HepG2 (cell line): ENCODE results near the gene NFXL1.

ENCODE experiments used
- CEBPB ChIP-seq: IDR thresholded peaks from 2 replicates; pipeline ENCODE4 v1.6.1; 2011; ENCODE audit warnings: low read depth, low read length, improper control_type of control experiment, borderline replicate concordance
- HDAC1 ChIP-seq: sonication (generic); formaldehyde crosslinking; IDR thresholded peaks from 2 replicates; pipeline ENCODE4 v1.5.1; 2020; ENCODE audit warnings: mild to moderate bottlenecking, missing genetic modification reagents
- MAX ChIP-seq: IDR thresholded peaks from 2 replicates; pipeline ENCODE4 v1.6.1; 2012; ENCODE audit warnings: inconsistent platforms
- NBN ChIP-seq: fragments of 450-650 bp; conservative IDR thresholded peaks from 2 replicates; pipeline ENCODE4 v1.6.1; 2017
- POLR2A ChIP-seq, 2 experiments: IDR thresholded peaks; 2 replicates each; pipeline ENCODE4 v1.6.1; 2011; ENCODE audit warnings: low read depth in 2 of 2, low read length in 2 of 2, mild to moderate bottlenecking in 1 of 2, moderate library complexity in 1 of 2; ENCODE audit not compliant: insufficient read depth in 1 of 2
- ZSCAN20 ChIP-seq: sonication (generic); formaldehyde crosslinking; IDR thresholded peaks from 2 replicates; pipeline ENCODE4 v1.4.0; 2020; ENCODE audit warnings: missing genetic modification reagents, mild to moderate bottlenecking, borderline replicate concordance
- TF ChIP-seq, protein P1 (sequence below): sonication (generic); formaldehyde crosslinking; conservative IDR thresholded peaks from 2 replicates; pipeline ENCODE4 v1.4.0; 2020; ENCODE audit warnings: missing genetic modification reagents
- TF ChIP-seq, protein P2 (sequence below): sonication (generic); formaldehyde crosslinking; IDR thresholded peaks from 2 replicates; pipeline ENCODE4 v1.4.0; 2020; ENCODE audit warnings: mild to moderate bottlenecking, missing genetic modification reagents
- TF ChIP-seq, protein P3 (sequence below): sonication (generic); formaldehyde crosslinking; IDR thresholded peaks from 2 replicates; pipeline ENCODE4 v1.8.1; 2023; ENCODE audit warnings: mild to moderate bottlenecking, missing genetic modification reagents, borderline replicate concordance
- TF ChIP-seq, protein P4 (sequence below): sonication (generic); formaldehyde crosslinking; IDR thresholded peaks from 2 replicates; pipeline ENCODE4 v1.8.1; 2022; ENCODE audit warnings: low read depth, mild to moderate bottlenecking, missing genetic modification reagents
- TF ChIP-seq, protein P5 (sequence below): IDR thresholded peaks from 2 replicates; pipeline ENCODE4 v1.6.1; 2016; ENCODE audit warnings: missing compliant biosample characterization, missing genetic modification reagents, borderline replicate concordance

- TF ChIP-seq, protein P1, sequence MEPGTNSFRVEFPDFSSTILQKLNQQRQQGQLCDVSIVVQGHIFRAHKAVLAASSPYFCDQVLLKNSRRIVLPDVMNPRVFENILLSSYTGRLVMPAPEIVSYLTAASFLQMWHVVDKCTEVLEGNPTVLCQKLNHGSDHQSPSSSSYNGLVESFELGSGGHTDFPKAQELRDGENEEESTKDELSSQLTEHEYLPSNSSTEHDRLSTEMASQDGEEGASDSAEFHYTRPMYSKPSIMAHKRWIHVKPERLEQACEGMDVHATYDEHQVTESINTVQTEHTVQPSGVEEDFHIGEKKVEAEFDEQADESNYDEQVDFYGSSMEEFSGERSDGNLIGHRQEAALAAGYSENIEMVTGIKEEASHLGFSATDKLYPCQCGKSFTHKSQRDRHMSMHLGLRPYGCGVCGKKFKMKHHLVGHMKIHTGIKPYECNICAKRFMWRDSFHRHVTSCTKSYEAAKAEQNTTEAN (CRISPR knock-in tag): no peak
- TF ChIP-seq, protein P2, sequence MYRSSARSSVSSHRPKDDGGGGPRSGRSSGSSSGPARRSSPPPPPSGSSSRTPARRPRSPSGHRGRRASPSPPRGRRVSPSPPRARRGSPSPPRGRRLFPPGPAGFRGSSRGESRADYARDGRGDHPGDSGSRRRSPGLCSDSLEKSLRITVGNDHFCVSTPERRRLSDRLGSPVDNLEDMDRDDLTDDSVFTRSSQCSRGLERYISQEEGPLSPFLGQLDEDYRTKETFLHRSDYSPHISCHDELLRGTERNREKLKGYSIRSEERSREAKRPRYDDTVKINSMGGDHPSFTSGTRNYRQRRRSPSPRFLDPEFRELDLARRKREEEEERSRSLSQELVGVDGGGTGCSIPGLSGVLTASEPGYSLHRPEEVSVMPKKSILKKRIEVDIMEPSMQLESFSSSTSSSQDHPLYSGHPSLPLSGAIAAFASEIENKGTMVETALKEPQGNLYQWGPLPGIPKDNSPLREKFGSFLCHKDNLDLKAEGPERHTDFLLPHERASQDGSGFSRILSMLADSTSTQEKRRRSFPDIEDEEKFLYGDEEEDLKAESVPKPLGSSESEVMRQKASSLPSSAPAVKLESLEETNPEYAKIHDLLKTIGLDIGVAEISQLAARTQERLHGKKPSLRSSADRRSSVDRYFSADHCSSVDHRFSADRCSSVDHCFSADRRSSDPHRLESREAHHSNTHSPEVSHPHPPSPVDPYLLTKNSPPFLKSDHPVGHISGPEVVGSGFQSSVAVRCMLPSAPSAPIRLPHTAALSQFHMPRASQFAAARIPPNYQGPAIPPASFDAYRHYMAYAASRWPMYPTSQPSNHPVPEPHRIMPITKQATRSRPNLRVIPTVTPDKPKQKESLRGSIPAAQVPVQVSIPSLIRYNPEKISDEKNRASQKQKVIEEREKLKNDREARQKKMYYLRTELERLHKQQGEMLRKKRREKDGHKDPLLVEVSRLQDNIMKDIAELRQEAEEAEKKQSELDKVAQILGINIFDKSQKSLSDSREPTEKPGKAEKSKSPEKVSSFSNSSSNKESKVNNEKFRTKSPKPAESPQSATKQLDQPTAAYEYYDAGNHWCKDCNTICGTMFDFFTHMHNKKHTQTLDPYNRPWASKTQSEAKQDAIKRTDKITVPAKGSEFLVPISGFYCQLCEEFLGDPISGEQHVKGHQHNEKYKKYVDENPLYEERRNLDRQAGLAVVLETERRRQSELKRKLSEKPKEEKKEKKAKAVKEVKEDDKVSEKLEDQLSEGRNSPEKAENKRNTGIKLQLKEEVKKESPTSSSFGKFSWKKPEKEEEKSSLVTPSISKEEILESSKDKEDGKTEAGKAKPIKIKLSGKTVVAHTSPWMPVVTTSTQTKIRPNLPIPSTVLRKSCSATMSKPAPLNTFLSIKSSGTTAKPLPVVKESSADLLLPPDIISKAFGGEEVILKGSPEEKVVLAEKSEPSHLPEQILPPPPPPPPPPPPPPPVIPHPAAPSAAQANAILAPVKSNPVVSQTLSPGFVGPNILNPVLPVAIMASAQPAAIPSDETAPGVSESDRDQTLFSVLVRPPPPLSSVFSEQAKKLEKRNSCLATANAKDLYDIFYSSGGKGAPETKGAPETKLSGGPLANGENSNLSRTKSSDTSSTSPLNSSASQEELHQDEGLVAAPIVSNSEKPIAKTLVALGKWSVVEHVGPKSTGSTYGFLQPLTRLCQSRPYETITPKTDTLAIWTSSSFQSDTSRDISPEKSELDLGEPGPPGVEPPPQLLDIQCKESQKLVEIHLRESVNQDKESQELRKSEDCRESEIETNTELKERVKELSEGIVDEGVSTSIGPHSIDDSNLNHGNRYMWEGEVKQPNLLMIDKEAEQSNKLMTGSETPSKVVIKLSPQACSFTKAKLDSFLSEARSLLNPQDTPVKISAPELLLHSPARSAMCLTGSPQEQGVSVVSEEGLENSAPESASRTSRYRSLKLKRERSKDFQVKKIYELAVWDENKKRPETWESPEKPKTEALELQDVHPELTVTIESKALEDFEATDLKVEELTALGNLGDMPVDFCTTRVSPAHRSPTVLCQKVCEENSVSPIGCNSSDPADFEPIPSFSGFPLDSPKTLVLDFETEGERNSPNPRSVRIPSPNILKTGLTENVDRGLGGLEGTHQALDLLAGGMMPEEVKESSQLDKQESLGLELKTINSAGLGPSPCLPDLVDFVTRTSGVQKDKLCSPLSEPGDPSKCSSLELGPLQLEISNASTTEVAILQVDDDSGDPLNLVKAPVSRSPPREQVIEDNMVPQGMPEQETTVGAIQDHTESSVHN: no peak
- TF ChIP-seq, protein P3, sequence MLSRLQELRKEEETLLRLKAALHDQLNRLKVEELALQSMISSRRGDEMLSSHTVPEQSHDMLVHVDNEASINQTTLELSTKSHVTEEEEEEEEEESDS (CRISPR knock-in tag): no peak
- TF ChIP-seq NBN (no peak), POLR2A (IDR thresholded peaks at IDR 0.05; ENCODE audit: insufficient read depth in 1 of 2, low read depth in 2 of 2, low read length in 2 of 2) (no peak), ZSCAN20 (CRISPR knock-in tag) (no peak), MAX (no peak), HDAC1 (CRISPR knock-in tag) (no peak), CEBPB (no peak)
- TF ChIP-seq, protein P4, sequence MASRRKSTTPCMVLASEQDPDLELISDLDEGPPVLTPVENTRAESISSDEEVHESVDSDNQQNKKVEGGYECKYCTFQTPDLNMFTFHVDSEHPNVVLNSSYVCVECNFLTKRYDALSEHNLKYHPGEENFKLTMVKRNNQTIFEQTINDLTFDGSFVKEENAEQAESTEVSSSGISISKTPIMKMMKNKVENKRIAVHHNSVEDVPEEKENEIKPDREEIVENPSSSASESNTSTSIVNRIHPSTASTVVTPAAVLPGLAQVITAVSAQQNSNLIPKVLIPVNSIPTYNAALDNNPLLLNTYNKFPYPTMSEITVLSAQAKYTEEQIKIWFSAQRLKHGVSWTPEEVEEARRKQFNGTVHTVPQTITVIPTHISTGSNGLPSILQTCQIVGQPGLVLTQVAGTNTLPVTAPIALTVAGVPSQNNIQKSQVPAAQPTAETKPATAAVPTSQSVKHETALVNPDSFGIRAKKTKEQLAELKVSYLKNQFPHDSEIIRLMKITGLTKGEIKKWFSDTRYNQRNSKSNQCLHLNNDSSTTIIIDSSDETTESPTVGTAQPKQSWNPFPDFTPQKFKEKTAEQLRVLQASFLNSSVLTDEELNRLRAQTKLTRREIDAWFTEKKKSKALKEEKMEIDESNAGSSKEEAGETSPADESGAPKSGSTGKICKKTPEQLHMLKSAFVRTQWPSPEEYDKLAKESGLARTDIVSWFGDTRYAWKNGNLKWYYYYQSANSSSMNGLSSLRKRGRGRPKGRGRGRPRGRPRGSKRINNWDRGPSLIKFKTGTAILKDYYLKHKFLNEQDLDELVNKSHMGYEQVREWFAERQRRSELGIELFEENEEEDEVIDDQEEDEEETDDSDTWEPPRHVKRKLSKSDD (CRISPR knock-in tag): no peak
- TF ChIP-seq, protein P5, sequence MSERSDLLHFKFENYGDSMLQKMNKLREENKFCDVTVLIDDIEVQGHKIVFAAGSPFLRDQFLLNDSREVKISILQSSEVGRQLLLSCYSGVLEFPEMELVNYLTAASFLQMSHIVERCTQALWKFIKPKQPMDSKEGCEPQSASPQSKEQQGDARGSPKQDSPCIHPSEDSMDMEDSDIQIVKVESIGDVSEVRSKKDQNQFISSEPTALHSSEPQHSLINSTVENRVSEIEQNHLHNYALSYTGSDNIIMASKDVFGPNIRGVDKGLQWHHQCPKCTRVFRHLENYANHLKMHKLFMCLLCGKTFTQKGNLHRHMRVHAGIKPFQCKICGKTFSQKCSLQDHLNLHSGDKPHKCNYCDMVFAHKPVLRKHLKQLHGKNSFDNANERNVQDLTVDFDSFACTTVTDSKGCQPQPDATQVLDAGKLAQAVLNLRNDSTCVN (CRISPR knock-in tag): no peak
These were observed 66.3 kb downstream of the NFXL1 start for GRCh38 chr4:47848041-47848440.
